ENCODE results near the gene TLR8.

Gene TLR8

GRCh38 chrX:12970691-12971202 is 64.3 kb downstream of the TLR8 start:
- DNase-seq (ENCODE audit: low spot score in 2 of 2): peak in 1 of 2 experiments; percentile 56
- Histone ChIP-seq H3K36me3 (replicated peaks) (peaks cover 8% of the 10 kb centered on the region), H3K27me3 (ENCODE audit: low read depth) (no peaks in the 10 kb centered on the region), H3K9me3 (no peaks in the 10 kb centered on the region), H3K4me1 (peaks cover 29% of the 10 kb centered on the region), H3K4me3 (no peak overlapping the region)
- in situ Hi-C loops (cut with MboI; ENCODE audit: low sequenced_read_pairs): loop anchor here (25.0 kb wide), 1 partner anchor 1067 kb away; the partner anchor contains the start of gene GEMIN8

- no peak for DNase-seq (ENCODE audit: low spot score in 2 of 2)
- H3K4me1 ChIP-seq: peaks cover 22% of the 10 kb centered on the region
- H3K36me3 ChIP-seq (replicated peaks): peaks cover 11% of the 10 kb centered on the region
- H3K27me3 ChIP-seq (ENCODE audit: low read depth): no peaks in the 10 kb centered on the region
- in situ Hi-C loops (cut with MboI; ENCODE audit: low sequenced_read_pairs): loop anchor here (25.0 kb wide), 1 partner anchor 1066 kb away; the partner anchor contains the start of gene GEMIN8
- H3K9me3 ChIP-seq: no peaks in the 10 kb centered on the region
- no peak overlapping the region for H3K4me3 ChIP-seq
These were observed 65.0 kb downstream of the TLR8 start for GRCh38 chrX:12971282-12972003.

- Histone ChIP-seq H3K9me3 (no peaks in the 10 kb centered on the region), H3K4me1 (peaks cover 23% of the 10 kb centered on the region), H3K27me3 (ENCODE audit: low read depth) (no peaks in the 10 kb centered on the region), H3K4me3 (no peak overlapping the region), H3K36me3 (replicated peaks) (peaks cover 17% of the 10 kb centered on the region)
- DNase-seq (ENCODE audit: low spot score in 2 of 2): no peak
- in situ Hi-C loops (cut with MboI; ENCODE audit: low sequenced_read_pairs): loop anchor here (25.0 kb wide), 1 partner anchor 1065 kb away; the partner anchor contains the start of gene GEMIN8
These were observed 65.8 kb downstream of the TLR8 start for GRCh38 chrX:12972243-12972642.
